Measurements from ENCODE around the gene ZBTB12.
"Not testable (repeated sequence)": the region's sequence is repeated elsewhere in the genome, so short reads cannot be mapped to it uniquely, and the experiment has no call there.

DNA sequence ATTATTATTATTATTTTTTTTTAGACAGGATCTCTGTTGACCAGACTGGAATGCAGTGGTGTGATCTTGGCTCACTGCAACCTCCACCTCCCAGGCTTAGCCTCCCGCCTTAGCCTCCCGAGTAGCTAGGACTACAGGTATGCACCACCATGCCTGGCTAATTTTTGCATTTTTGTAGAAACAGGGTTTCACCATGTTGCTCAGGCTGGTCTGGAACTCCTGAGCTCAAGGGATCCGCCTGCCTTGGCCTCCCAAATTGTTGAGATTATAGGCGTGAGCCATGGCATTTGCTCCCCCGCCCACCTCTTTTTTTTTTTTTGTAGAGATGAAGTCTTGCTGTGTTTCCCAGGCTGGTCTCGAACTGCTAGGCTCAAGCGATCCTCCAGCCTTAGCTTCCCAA lies 7.4 kb upstream of the ZBTB12 start:
- TF ChIP-seq, protein P1, sequence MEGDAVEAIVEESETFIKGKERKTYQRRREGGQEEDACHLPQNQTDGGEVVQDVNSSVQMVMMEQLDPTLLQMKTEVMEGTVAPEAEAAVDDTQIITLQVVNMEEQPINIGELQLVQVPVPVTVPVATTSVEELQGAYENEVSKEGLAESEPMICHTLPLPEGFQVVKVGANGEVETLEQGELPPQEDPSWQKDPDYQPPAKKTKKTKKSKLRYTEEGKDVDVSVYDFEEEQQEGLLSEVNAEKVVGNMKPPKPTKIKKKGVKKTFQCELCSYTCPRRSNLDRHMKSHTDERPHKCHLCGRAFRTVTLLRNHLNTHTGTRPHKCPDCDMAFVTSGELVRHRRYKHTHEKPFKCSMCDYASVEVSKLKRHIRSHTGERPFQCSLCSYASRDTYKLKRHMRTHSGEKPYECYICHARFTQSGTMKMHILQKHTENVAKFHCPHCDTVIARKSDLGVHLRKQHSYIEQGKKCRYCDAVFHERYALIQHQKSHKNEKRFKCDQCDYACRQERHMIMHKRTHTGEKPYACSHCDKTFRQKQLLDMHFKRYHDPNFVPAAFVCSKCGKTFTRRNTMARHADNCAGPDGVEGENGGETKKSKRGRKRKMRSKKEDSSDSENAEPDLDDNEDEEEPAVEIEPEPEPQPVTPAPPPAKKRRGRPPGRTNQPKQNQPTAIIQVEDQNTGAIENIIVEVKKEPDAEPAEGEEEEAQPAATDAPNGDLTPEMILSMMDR (IDR thresholded peaks at IDR 0.05): not testable (repeated sequence)
- TF ChIP-seq POLR2A (IDR thresholded peaks at IDR 0.05): not testable (repeated sequence)

Measured in stomach (tissue), 4 donors.